Endothelial cell of umbilical vein (primary cell): ENCODE data around the gene LRCH2. TPM values are rescaled to one million over a fixed set of nuclear protein-coding genes. Genes with fewer than 3 reads are reported as not detected.

Experiments
- BruUV-seq: library from RNA; stranded (reverse); fragments of 400-500 nt; replicated peaks from 2 replicates; lab custom pipeline; 2021; lab: Mats Ljungman, UMichigan
- CTCF ChIA-PET: fragments of 300-600, 350-600 bp; sonication (Branson Sonifier 250); formaldehyde crosslinking; loops from one replicate; lab custom pipeline; 2021; ENCODE audit warnings: antibody characterized with exemption, inconsistent platforms; lab: Charles Lee
- POLR2A ChIA-PET: fragments of 300-600, 350-600 bp; sonication (Branson Sonifier 250); formaldehyde crosslinking; loops from one replicate; lab custom pipeline; 2021; ENCODE audit warnings: antibody characterized with exemption, inconsistent platforms; lab: Charles Lee
- DNase-seq: peaks from one replicate; pipeline ENCODE4 v3.0.0-alpha.2; 2011; ENCODE audit warnings: low read depth, low spot score
- FAIRE-seq: peaks from 2 replicates; lab custom pipeline; 2011; peaks lifted over from hg19 to GRCh38; lab: Jason Lieb, UNC
- H2AFZ ChIP-seq: 2 replicates; pipeline ENCODE4 v1.6.0; 2012; ENCODE audit warnings: low read depth, low read length, control low read depth, inconsistent platforms
- H3K27ac ChIP-seq: 2 replicates; pipeline ENCODE4 v1.5.1; 2011; ENCODE audit warnings: low read depth, mild to moderate bottlenecking, control low read depth, low read length, moderate library complexity; ENCODE audit not compliant: insufficient read depth
- H3K27me3 ChIP-seq, 2 experiments: 2 replicates each; pipeline versions ENCODE4 v1.6.0 to v1.6.1; 2011; ENCODE audit warnings: low read length in 2 of 2, mixed read lengths in 1 of 2; ENCODE audit not compliant: control insufficient read depth in 2 of 2, insufficient read depth in 2 of 2
- H3K36me3 ChIP-seq, 2 experiments: 2 replicates in 1 of 2; 3 replicates in 1 of 2; pipeline ENCODE4 v1.5.1; 2011; ENCODE audit warnings: low read length in 2 of 2, mild to moderate bottlenecking in 1 of 2, moderate library complexity in 1 of 2; ENCODE audit not compliant: control insufficient read depth in 2 of 2, insufficient read depth in 2 of 2; ENCODE audit errors: extremely low read depth in 1 of 2
- H3K4me1 ChIP-seq: 3 replicates; pipeline ENCODE4 v1.5.1; 2011; ENCODE audit warnings: mild to moderate bottlenecking, low read length; ENCODE audit not compliant: control insufficient read depth, insufficient read depth; ENCODE audit errors: extremely low read depth
- H3K4me2 ChIP-seq: 2 replicates; pipeline ENCODE4 v1.6.1; 2011; ENCODE audit warnings: low read length, control low read depth, mixed read lengths; ENCODE audit not compliant: insufficient read depth
- H3K4me3 ChIP-seq, 3 experiments: fragments of 200-600 bp in 1 of 3; sonication (generic), shearing (Covaris generic) in 1 of 3; replicated peaks in 1 of 3; 2 replicates each; pipeline ENCODE4 v1.5.1; 2011 to 2016; ENCODE audit warnings: control low read depth in 3 of 3, low read length in 3 of 3, mild to moderate bottlenecking in 2 of 3, inconsistent platforms in 1 of 3, low read depth in 1 of 3, moderate library complexity in 1 of 3; ENCODE audit not compliant: insufficient read depth in 1 of 3
- H3K79me2 ChIP-seq: 2 replicates; pipeline ENCODE4 v1.6.0; 2012; ENCODE audit warnings: low read length, inconsistent platforms; ENCODE audit not compliant: control insufficient read depth, insufficient read depth
- H3K9ac ChIP-seq: replicated peaks from 2 replicates; pipeline ENCODE3; 2011; ENCODE audit warnings: low read length, control low read depth; ENCODE audit not compliant: insufficient read depth; ENCODE audit errors: extremely low read depth
- H3K9me1 ChIP-seq: replicated peaks from 3 replicates; pipeline ENCODE4 v1.6.0; 2011; ENCODE audit warnings: mild to moderate bottlenecking, low read length; ENCODE audit not compliant: control insufficient read depth, insufficient read depth; ENCODE audit errors: extremely low read depth
- H3K9me3 ChIP-seq: replicated peaks from 2 replicates; pipeline ENCODE4 v1.5.1; 2012; ENCODE audit warnings: low read length, inconsistent platforms; ENCODE audit not compliant: control insufficient read depth, insufficient read depth
- H4K20me1 ChIP-seq: replicated peaks from 2 replicates; pipeline ENCODE3; 2011; ENCODE audit warnings: mild to moderate bottlenecking, low read length; ENCODE audit not compliant: control insufficient read depth, insufficient read depth; ENCODE audit errors: extremely low read depth
- JUN ChIP-seq: IDR thresholded peaks from 2 replicates; pipeline ENCODE4 v1.6.1; 2011; ENCODE audit warnings: borderline replicate concordance, low read depth; ENCODE audit not compliant: insufficient read length, insufficient read depth
- MYC ChIP-seq: IDR thresholded peaks from one replicate; pipeline ENCODE4 v1.6.1; 2011; ENCODE audit warnings: mild to moderate bottlenecking, low read depth, low read length
- POLR2AphosphoS5 ChIP-seq: IDR thresholded peaks from 2 replicates; pipeline ENCODE4 v1.6.1; 2012; ENCODE audit warnings: low read depth, mild to moderate bottlenecking, control low read depth, low read length, moderate library complexity; ENCODE audit not compliant: insufficient read depth
- dilution Hi-C: fragments of 300-500 bp; cut with MboI; formaldehyde crosslinking; loops from one replicate; pipeline ENCODE4 v1.15.0; 2019; ENCODE audit warnings: low sequenced_read_pairs; ENCODE audit not compliant: extremely low pct_ligation_motif_present
- intact Hi-C: fragments of 100-400 bp; cut with micrococcal nuclease; formaldehyde crosslinking; loops from one replicate; pipeline ENCODE4 v1.10.0; 2022
- polyA plus RNA-seq, 4 experiments: library from polyadenylated mRNA; depleted of rRNA in 3 of 4; stranded (reverse) in 3 of 4; unstranded in 1 of 4; fragments of >200 nt; gene quantifications; 2 replicates each; pipeline versions ENCODE4 v1.2.1 to v1.2.3, GENCODE V29; 2011 to 2012; ENCODE audit warnings: missing spikeins in 1 of 4
- small RNA-seq: library from RNA; depleted of rRNA; stranded (forward); fragments of <200 nt; gene quantifications from one replicate; pipeline ENCODE3, GENCODE V24; 2012; ENCODE audit warnings: low replicate concordance, low read depth; ENCODE audit not compliant: insufficient read depth, insufficient read length
- total RNA-seq: library from RNA; stranded (reverse); gene quantifications from 2 replicates; pipeline ENCODE4 v1.2.3, GENCODE V29; 2021

Gene LRCH2
- total and polyA plus RNA-seq, 2 donors (not counting 3 experiments of a cell fraction or from before 2014, with no cell fraction given), result 1.1 to 4.6 TPM

DNA sequence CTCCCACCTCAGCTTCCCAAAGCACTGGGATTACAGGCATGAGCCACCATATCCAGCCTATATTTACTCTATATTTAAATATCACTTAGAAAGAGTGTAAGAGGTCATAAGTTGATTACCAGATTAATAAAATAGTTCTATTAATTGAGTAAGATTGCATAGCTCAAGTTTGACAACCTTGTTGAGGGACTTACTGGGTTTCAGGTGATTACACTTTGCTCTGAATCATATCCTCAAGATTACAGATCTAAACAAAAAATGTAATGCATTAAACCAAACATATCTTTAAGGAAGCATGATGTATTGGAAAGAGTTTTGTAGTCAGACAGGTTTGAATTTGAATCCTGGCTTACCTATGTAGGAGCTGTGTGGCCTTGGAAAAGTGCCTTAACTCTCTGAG lies 168.6 kb downstream of the LRCH2 start:
- no peak for FAIRE-seq
- dilution Hi-C loops, result no loop called here

More for the DNA sequence above, 168.6 kb downstream of the LRCH2 start:
- Histone ChIP-seq H3K4me1 (no peaks in the 10 kb centered on the region), H3K9me1 (no peaks in the 10 kb centered on the region), H3K79me2 (no peaks in the 10 kb centered on the region), H3K4me2 (no peak overlapping the region), H3K9ac (no peak overlapping the region), H3K27me3 (no peaks in the 10 kb centered on the region), H2AFZ (no peak overlapping the region), H3K4me3 (no peak overlapping the region), H3K36me3 (no peaks in the 10 kb centered on the region), H4K20me1 (no peaks in the 10 kb centered on the region), H3K27ac (no peak overlapping the region), H3K9me3 (no peaks in the 10 kb centered on the region)
- POLR2A ChIA-PET, result no interaction called here
- intact Hi-C loops, result no loop called here
- BruUV-seq, result no TSS peak
- TF ChIP-seq MYC (no peak), JUN (no peak), POLR2AphosphoS5 (no peak)
- no peak for DNase-seq
- CTCF ChIA-PET, result no interaction called here

Small RNA genes lying within 50 kb of the gene (small RNA-seq; reads per million reads assigned to genes)
- not detected for gene RF00019
- 100 reads per million, percentile 97 among the genes with 10 or more reads in this experiment for gene SNORA35B

Other genes with a start within 250 kb of the LRCH2 start
- not detected in 2 replicates for gene IL13RA2, start 216.5 kb downstream of the LRCH2 start, total RNA-seq
- not detected in 2 replicates for gene IL13RA2, start 216.5 kb downstream of the LRCH2 start, polyA plus RNA-seq
- not detected in 2 replicates for gene RBMXL3, start 44.7 kb downstream of the LRCH2 start, total RNA-seq
- gene RBMXL3, start 44.7 kb downstream of the LRCH2 start, polyA plus RNA-seq, result not detected in 2 replicates
- not detected in 2 replicates for gene LUZP4, start 55.6 kb upstream of the LRCH2 start, total RNA-seq
- gene LUZP4, start 55.6 kb upstream of the LRCH2 start, polyA plus RNA-seq, result not detected in 2 replicates